ENCODE results near the gene RICTOR.

RICTOR gene

DNA sequence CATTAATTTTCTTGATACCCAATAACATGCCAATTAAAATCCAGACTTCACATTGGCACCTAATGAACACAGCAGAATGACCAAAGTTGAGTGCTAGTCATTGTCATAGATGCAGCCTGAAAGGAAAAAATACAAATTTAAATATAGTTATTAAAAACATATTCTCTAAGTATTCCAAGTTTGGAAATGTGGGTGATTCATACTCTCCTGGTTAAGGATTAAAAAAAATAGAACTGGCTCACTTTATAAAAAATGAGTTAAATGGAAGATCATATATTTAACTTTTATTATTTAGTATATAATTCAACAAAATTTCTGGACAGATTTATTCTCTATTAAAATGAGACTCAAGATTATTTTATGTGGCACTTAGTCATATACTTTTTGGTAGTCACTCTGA is 33.2 kb upstream of the RICTOR start:
- TF ChIP-seq, protein P1, sequence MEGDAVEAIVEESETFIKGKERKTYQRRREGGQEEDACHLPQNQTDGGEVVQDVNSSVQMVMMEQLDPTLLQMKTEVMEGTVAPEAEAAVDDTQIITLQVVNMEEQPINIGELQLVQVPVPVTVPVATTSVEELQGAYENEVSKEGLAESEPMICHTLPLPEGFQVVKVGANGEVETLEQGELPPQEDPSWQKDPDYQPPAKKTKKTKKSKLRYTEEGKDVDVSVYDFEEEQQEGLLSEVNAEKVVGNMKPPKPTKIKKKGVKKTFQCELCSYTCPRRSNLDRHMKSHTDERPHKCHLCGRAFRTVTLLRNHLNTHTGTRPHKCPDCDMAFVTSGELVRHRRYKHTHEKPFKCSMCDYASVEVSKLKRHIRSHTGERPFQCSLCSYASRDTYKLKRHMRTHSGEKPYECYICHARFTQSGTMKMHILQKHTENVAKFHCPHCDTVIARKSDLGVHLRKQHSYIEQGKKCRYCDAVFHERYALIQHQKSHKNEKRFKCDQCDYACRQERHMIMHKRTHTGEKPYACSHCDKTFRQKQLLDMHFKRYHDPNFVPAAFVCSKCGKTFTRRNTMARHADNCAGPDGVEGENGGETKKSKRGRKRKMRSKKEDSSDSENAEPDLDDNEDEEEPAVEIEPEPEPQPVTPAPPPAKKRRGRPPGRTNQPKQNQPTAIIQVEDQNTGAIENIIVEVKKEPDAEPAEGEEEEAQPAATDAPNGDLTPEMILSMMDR (IDR thresholded peaks at IDR 0.05; ENCODE audit: low read depth, low read length): no peak

DNA sequence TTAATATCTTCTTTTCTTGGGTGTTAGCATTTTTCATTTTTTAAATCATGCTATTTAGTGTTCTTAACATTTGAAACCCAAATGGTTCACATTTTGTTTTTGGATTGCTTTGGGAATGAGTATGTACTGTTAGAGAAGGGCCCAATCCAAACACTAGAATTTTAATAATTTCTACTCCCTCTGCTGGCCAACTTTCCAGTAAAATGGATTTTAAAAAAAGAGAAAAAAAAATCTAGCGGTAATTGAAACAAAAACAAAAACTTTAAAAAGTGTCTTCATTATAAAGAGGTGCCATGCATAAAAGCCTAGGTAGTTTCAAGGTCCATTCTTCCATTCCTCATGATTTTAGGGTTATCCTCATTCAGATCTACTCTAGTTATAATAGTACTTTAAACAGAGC is 32.1 kb upstream of the RICTOR start:
- DNase-seq (ENCODE audit: extremely low read depth, low read depth): no peak
- TF ChIP-seq, protein P1 (IDR thresholded peaks at IDR 0.05; ENCODE audit: low read depth, low read length): peak; percentile 23

More for the DNA sequence above, 33.2 kb upstream of the RICTOR start:
- DNase-seq (ENCODE audit: extremely low read depth, low read depth): no peak

DNA sequence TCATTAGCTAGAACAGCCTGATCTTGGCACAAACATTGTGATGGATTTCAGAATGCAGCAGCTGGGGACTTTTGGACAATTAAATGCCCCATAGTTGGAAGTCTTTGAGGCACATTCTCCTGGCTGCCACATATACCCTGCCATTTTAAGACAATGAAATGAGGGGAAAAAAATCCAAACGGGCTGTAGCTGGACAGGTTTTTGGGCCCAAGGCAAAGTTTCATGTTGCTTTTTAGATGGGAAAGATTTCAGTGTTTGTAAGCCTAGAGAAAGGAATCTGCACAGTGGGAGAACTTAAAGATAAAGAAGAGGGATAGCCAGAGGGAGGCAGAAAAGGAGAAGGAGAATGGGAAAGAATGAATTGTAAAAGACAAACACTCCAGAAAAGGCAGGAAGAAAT is 30.0 kb upstream of the RICTOR start:
- TF ChIP-seq, protein P1 (IDR thresholded peaks at IDR 0.05; ENCODE audit: low read depth, low read length): no peak

DNA sequence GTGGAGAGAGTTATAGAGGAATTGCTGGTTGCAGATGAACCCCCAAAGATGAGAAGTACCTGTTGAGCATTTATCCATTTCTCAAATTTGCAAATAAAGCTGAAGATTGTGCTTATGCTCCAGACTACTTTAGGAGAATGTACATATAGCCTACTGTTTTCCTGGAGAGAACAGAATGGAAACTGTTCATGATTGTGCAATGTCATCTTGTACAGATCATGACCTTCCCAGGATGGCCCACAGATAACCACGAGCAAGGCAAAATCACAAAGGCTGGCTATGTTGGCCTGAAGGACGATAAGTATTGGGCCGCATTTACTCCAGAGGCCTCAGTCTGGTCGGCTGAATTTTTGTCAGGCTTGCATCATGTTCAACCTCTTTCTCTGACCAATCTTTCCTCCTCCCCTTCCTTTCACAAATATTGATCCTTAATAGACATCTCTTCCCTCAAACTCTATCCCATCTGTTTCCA is 28.5 kb upstream of the RICTOR start:
- TF ChIP-seq, protein P1 (IDR thresholded peaks at IDR 0.05; ENCODE audit: low read depth, low read length): no peak
- no peak for DNase-seq (ENCODE audit: extremely low read depth, low read depth)

More for the DNA sequence above, 30.0 kb upstream of the RICTOR start:
- no peak for DNase-seq (ENCODE audit: extremely low read depth, low read depth)

DNA sequence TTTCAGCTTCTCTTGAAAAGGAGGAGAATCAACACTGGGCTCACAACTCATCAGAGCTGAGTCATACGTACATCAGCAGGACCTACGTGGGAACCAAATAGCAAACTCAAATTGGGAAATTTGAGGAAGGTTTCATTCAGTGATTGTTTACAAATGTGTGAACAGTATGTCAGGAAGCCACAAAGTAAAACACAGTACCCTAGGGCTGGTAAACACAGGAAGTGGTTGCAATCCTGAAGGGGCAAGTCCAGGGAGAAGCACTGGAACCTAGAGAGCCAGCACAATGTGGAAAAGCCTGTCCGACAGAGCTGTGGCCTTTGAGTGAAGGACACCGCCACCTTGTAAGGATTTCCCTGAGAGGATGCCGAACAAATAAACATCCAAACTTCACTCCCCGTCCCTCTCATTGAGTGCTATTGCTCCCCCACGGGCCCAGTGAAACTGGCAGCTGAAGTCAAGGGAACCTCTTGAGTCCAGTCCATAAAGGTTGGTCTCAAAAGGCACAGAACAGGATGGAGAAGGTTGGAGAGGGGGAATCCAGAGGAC is 26.7 kb upstream of the RICTOR start:
- peak; percentile 93 for DNase-seq (ENCODE audit: extremely low read depth, low read depth)
- TF ChIP-seq, protein P1 (IDR thresholded peaks at IDR 0.05; ENCODE audit: low read depth, low read length): no peak

DNA sequence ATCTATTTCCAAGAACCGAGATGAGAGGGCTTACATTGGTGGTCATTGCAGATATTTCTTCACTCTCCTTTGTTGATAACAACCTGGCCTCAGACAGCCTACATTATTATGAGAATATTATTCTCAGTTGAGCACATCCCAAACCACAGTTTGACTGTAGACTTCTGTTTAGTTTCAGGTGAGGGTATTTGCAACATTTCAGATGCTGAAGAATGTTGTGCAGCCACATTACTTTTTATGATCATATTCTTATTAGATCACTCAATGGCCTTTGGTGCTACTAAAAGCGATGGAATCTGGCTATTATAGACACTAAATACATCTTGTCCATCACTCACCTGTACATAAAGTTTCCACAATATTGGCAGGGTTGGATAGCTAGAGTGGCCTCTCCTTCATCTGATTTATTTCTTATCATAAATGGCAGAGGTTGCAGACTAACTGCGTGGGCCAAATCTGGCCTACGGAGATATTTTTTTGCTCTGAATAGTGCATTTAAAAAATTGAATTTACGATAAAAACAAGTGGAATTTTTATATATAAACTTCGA is 26.2 kb upstream of the RICTOR start:
- TF ChIP-seq, protein P1 (IDR thresholded peaks at IDR 0.05; ENCODE audit: low read depth, low read length): no peak
- no peak for DNase-seq (ENCODE audit: extremely low read depth, low read depth)

DNA sequence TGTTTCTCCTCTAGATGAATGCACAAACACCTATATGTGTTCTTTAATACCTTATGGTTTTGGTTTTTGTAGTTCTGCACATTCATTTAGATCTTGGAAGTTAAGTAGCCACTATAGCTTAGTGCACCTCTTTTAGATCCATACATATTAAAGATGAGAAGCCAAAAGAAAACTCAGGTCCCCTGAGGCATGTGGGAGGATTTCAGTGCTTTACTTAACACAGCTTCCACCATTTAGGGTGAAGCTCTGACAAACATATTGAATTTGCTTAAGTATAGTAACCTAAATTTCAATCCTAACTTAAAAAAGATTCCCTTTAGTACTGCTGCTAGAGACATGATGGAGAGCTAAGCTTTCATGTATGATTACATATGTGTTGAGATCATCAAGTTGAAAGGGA is 25.6 kb upstream of the RICTOR start:
- DNase-seq (ENCODE audit: extremely low read depth, low read depth): no peak

More for the DNA sequence above, 25.6 kb upstream of the RICTOR start:
- TF ChIP-seq, protein P1 (IDR thresholded peaks at IDR 0.05; ENCODE audit: low read depth, low read length): no peak

All from AG09319 (cell line).